Panc1 (cell line): Measurements from ENCODE around the gene SETD7. TPM values are rescaled to one million over a fixed set of nuclear protein-coding genes. Genes with fewer than 3 reads are reported as not detected.

ENCODE experiments used
- ATAC-seq: fragments of 200-7000 bp; cut with Tn5 transposase; 2 replicates; pipeline ENCODE4 v1.9.1; 2020; ENCODE audit warnings: mild to moderate bottlenecking, moderate library complexity
- BruUV-seq: library from RNA; stranded (reverse); fragments of 400-500 nt; replicated peaks from 2 replicates; lab custom pipeline; 2021; lab: Mats Ljungman, UMichigan
- CTCF ChIA-PET: fragments of 300-600 bp; sonication (Branson Sonifier 250); formaldehyde crosslinking; loops from one replicate; lab custom pipeline; 2022; ENCODE audit warnings: antibody characterized with exemption; lab: Charles Lee
- POLR2A ChIA-PET: fragments of 300-600 bp; sonication (Branson Sonifier 250); formaldehyde crosslinking; loops from one replicate; lab custom pipeline; 2022; ENCODE audit warnings: antibody characterized with exemption; lab: Charles Lee
- DNase-seq: peaks from one replicate; pipeline ENCODE4 v3.0.0-alpha.2; 2010; ENCODE audit warnings: low read depth, low spot score
- H3K27ac ChIP-seq: 2 replicates; pipeline ENCODE4 v1.5.1; 2011; ENCODE audit warnings: mild to moderate bottlenecking, low read length, inconsistent platforms
- H3K27me3 ChIP-seq: fragments of 200-500 bp; sonication (Bioruptor generic); 2 replicates; pipeline ENCODE4 v1.6.0; 2014; ENCODE audit warnings: low read length, inconsistent platforms; ENCODE audit not compliant: control insufficient read depth, insufficient read depth
- H3K36me3 ChIP-seq: fragments of 200-500 bp; sonication (Bioruptor generic); 2 replicates; pipeline ENCODE4 v1.5.1; 2014; ENCODE audit warnings: inconsistent platforms, mild to moderate bottlenecking, low read length, moderate library complexity; ENCODE audit not compliant: control insufficient read depth, insufficient read depth
- H3K4me1 ChIP-seq: 2 replicates; pipeline ENCODE4 v1.5.1; 2011; ENCODE audit warnings: inconsistent platforms, mild to moderate bottlenecking, low read length, moderate library complexity; ENCODE audit not compliant: control insufficient read depth, insufficient read depth
- H3K4me3 ChIP-seq, 2 experiments: 2 replicates each; pipeline ENCODE4 v1.5.1; 2011 to 2012; ENCODE audit warnings: low read depth in 2 of 2, low read length in 2 of 2, mild to moderate bottlenecking in 2 of 2, inconsistent platforms in 1 of 2, moderate library complexity in 1 of 2
- H3K9me3 ChIP-seq: fragments of 200-500 bp; sonication (Bioruptor generic); 2 replicates; pipeline ENCODE4 v1.5.1; 2014; ENCODE audit warnings: low read depth, mild to moderate bottlenecking, inconsistent platforms, low read length, moderate library complexity; ENCODE audit not compliant: control insufficient read depth, insufficient read depth
- CTCF ChIP-seq: fragments of 450-650 bp; IDR thresholded peaks from 2 replicates; pipeline ENCODE4 v1.5.1; 2017; ENCODE audit warnings: mild to moderate bottlenecking
- POLR2AphosphoS5 ChIP-seq: IDR thresholded peaks from 2 replicates; pipeline ENCODE4 v1.6.1; 2012; ENCODE audit warnings: mild to moderate bottlenecking, low read depth, low read length, moderate library complexity
- REST ChIP-seq, 2 experiments: IDR thresholded peaks; 2 replicates each; pipeline ENCODE4 v1.6.1; 2011 to 2012; ENCODE audit warnings: low read depth in 2 of 2, control low read depth in 1 of 2, low read length in 1 of 2, mild to moderate bottlenecking in 1 of 2, moderate library complexity in 1 of 2; ENCODE audit not compliant: insufficient read depth in 1 of 2
- SIN3A ChIP-seq: IDR thresholded peaks from 2 replicates; pipeline ENCODE4 v1.6.1; 2012; ENCODE audit warnings: low read depth, mild to moderate bottlenecking, low read length, moderate library complexity, borderline replicate concordance; ENCODE audit not compliant: insufficient read depth
- TCF7L2 ChIP-seq: IDR thresholded peaks from 2 replicates; pipeline ENCODE4 v1.6.1; 2011; ENCODE audit warnings: mild to moderate bottlenecking, low read depth, low read length, inconsistent platforms
- in situ Hi-C: cut with HindIII; loops from 2 replicates; pipeline ENCODE4 v1.10.0; 2016; ENCODE audit warnings: low sequenced_read_pairs, low pct_unique_long_range_greater_than_20kb
- intact Hi-C: fragments of 100-400 bp; cut with micrococcal nuclease; formaldehyde crosslinking; loops from one replicate; pipeline ENCODE4 v1.10.0; 2022; ENCODE audit not compliant: unreplicated experiment
- total RNA-seq: library from RNA; stranded (reverse); gene quantifications from one replicate; pipeline ENCODE4 v1.2.1, GENCODE V29; 2021; ENCODE audit not compliant: unreplicated experiment

Gene SETD7
- total RNA-seq, 1 experiment from 2014 or later, result 24.8 TPM

GRCh38 chr4:139499186-139499585 is 56.8 kb downstream of the SETD7 start:
- no peaks in the 10 kb centered on the region for H3K27me3 ChIP-seq
- ATAC-seq (no peak), DNase-seq (no peak)
- BruUV-seq, result no TSS peak
- no peak overlapping the region for H3K27ac ChIP-seq
- no peak for TF ChIP-seq REST (IDR thresholded peaks at IDR 0.05; ENCODE audit: insufficient read depth in 1 of 2, low read depth in 2 of 2, low read length in 1 of 2)
- TF ChIP-seq CTCF, result no peak
- TF ChIP-seq TCF7L2, result no peak
- no peak for TF ChIP-seq SIN3A
- TF ChIP-seq POLR2AphosphoS5, result no peak
- no peak overlapping the region for H3K4me3 ChIP-seq
- CTCF ChIA-PET, result no interaction called here
- intact Hi-C loops, result no loop called here
- H3K36me3 ChIP-seq, result no peaks in the 10 kb centered on the region
- in situ Hi-C loops, result no loop called here
- POLR2A ChIA-PET, result no interaction called here
- H3K9me3 ChIP-seq, result no peaks in the 10 kb centered on the region
- no peaks in the 10 kb centered on the region for H3K4me1 ChIP-seq

- Histone ChIP-seq H3K4me3 (no peak overlapping the region), H3K27ac (no peak overlapping the region), H3K9me3 (no peaks in the 10 kb centered on the region), H3K4me1 (no peaks in the 10 kb centered on the region), H3K36me3 (no peaks in the 10 kb centered on the region), H3K27me3 (no peaks in the 10 kb centered on the region)
- POLR2A ChIA-PET, result no interaction called here
- BruUV-seq, result no TSS peak
- DNase-seq (no peak), ATAC-seq (no peak)
- TF ChIP-seq POLR2AphosphoS5, result no peak
- no peak for TF ChIP-seq SIN3A
- TF ChIP-seq TCF7L2, result no peak
- no peak for TF ChIP-seq CTCF
- TF ChIP-seq REST (IDR thresholded peaks at IDR 0.05; ENCODE audit: insufficient read depth in 1 of 2, low read depth in 2 of 2, low read length in 1 of 2), result no peak
- CTCF ChIA-PET, result no interaction called here
- in situ Hi-C loops, result no loop called here
- intact Hi-C loops, result no loop called here
Measured at GRCh38 chr4:139493176-139493575, 62.8 kb downstream of the SETD7 start.
